GM18517 (cell line): ENCODE measurements around the gene PFKFB1.

Source experiments
- ATAC-seq: cut with Tn5 transposase; IDR thresholded peaks from one replicate; pipeline ENCODE4 v1.9.1; 2021; ENCODE audit warnings: mild to moderate bottlenecking, moderate library complexity; ENCODE audit not compliant: unreplicated experiment

PFKFB1 gene

DNA sequence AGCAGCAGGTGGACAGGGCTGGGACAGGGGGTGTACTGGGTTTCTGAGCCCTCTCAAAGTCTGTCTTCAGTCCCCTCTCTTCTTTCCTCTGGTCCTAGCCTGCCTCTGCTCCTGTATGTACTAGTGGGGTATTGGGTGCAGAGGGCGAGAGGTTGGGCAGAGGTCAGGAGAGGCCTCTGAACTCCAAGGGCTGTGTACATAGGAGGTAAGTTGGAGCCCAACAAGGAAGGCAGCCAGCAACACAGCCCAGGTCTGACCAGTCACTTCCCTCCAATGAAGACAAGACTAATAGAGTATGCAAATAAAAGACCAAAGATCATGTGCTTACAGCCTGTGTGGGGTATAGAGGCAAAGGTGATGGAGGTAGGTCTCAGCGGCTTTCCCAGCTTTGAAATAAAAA, at the start of gene PFKFB1:
Gene PFKFB1 (minus strand): TSS at position 90 of the 400 bp plus-strand sequence. CDS start 181 bp downstream, outside the sequence.
- ATAC-seq, result no peak

- no peak for ATAC-seq
Measured at GRCh38 chrX:55041514-55041913, 47.5 kb upstream of the PFKFB1 start.

DNA sequence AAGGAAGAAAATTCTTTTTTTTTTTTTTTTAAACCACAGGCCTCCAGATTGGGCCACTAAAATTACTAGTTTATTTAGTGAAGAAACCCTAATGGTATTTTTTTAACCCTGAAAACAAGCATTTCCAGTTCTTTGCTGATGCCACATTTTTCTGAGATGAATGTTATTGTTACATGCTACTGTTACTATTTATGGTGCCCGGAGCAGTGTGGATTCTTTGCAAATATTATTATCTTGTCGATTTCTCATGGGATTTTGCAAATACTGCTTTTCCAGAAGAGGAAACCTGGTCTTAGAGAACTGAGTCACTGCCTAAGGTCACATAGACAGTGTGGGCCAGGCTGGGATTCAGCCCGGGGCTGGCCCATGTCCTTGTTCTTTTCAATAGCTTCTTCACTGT, 45.5 kb upstream of the PFKFB1 start:
- no peak for ATAC-seq

- no peak for ATAC-seq
Measured at GRCh38 chrX:55033429-55033828, 39.4 kb upstream of the PFKFB1 start.

DNA sequence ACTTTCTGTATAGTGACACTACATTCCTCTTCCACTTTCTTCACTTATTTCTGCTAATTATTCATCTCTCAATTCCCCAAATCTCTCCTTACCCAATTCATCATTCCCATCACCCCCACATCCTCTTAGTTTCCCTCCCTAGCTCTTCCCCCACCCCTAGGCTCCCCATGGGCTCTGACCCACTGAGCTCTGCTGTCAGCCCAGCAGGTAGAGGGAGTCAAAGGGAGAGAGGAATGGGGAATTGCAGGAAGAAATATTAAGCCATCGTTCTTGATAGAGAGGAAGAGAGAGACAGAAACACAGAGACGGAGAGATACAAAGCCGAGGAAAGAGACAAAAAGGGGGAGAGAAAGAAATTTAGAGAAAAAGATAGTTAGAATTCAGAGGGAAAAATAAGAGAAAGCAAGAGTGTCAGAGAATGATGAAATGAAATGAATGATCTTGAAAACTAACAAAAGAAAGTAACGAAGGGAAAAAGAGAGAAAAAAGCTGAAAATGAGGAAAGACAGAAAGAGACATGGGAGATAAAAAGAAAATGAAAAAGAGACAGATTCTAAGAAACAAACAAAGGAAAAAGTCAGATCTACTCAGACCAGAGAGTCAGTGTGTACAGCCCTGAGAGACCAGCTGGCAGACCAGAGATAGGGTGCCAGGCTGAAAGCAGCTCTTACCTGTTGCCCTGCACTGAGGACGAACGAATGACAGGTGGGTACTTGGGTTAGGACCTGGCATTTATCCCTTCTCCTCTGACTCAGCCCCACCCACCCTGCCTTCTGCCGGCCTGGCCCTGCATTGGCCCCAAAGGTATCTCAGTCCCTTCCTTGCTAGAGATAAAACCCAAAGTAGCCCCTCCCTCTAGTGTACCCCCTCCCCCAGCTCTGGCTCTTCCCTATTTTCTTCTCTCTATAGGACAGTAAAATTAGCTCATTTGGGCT, 36.5 kb upstream of the PFKFB1 start, which contains the start of gene ALAS2:
Gene ALAS2 (minus strand): TSS at position 707 of the 935 bp plus-strand sequence. CDS start 4,977 bp downstream, outside the sequence.
- no peak for ATAC-seq

- no peak for ATAC-seq
Measured at GRCh38 chrX:55029291-55029690, 35.3 kb upstream of the PFKFB1 start.

GRCh38 chrX:55028611-55029010, 34.6 kb upstream of the PFKFB1 start:
- no peak for ATAC-seq

GRCh38 chrX:55028040-55028439, 34.1 kb upstream of the PFKFB1 start:
- no peak for ATAC-seq

GRCh38 chrX:55026840-55027239, 32.9 kb upstream of the PFKFB1 start:
- no peak for ATAC-seq

DNA sequence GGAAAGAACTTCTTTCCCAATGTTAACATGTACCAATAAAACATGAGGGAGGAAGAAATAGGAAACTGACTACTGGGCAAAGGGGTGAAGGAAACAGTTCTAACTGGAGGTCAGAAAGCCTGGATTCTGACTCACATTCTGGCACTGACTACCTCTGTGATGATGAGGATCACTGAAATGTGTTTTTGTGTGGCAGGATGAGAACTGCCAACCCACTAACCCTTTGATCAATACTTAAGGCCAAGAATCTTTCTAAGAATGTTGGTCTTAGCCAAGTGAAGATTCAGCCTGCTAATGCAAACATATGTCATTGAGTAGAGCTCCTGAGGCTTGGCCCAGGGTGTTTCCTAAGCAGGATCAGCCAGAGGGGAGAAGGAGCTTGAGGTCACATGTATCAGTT, 32.2 kb upstream of the PFKFB1 start:
- no peak for ATAC-seq

DNA sequence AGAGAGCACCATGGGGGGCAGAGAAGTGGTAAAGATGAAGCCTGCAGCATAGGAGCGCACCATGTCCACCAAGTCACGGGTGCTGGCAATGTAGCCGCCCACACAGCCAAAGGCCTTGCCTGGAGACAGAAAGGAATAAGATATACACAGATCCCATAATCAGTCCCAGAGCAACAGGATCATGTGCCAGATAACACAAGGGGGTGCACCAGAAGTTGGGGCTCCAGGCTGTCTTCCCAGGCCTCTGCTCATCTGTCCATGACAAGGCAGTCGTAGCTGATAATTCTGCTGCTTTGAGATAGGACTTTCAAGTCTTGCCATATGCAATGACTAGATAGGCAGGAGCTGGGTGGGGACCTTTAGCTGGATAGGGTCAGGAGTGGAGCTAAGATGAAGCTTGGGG, 20.9 kb upstream of the PFKFB1 start:
- no peak for ATAC-seq

GRCh38 chrX:55011294-55011693, 17.3 kb upstream of the PFKFB1 start:
- ATAC-seq, result no peak

GRCh38 chrX:55008571-55009358, 14.8 kb upstream of the PFKFB1 start:
- ATAC-seq, result no peak

GRCh38 chrX:55007656-55008055, 13.7 kb upstream of the PFKFB1 start:
- ATAC-seq, result no peak

DNA sequence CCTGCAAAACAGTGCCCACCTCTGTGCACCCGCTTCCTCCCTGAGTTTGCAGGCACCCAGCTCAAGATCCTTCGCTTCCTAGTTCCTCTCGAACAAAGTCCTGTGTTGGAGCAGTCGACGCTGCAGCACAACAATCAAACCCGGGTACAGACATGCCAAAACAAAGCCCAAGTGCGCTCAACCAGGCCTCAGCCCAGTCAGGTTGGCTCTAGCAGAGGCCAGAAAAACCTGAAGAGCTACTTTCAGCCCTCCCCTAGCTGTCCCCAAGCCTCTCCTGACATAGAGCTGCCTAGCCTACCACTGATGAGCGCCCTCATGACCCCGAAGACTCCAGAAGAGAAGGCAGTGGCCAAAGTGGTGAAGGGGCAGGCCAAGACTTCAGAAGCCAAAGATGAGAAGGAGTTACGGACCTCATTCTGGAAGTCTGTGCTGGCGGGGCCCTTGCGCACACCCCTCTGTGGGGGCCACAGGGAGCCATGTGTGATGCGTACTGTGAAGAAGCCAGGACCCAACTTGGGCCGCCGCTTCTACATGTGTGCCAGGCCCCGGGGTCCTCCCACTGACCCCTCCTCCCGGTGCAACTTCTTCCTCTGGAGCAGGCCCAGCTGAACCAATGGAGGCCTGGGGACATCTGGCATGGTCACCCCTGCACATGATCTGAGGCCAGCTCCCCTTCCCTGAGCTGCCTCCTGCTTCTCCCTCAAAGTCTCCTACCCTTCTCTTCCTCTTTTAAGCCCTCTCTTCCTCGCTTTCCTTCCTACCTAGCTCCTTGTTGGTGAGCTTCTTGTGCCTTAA, 13.0 kb upstream of the PFKFB1 start:
- ATAC-seq, result no peak

- no peak for ATAC-seq
Measured at GRCh38 chrX:55005256-55005655, 11.3 kb upstream of the PFKFB1 start.

DNA sequence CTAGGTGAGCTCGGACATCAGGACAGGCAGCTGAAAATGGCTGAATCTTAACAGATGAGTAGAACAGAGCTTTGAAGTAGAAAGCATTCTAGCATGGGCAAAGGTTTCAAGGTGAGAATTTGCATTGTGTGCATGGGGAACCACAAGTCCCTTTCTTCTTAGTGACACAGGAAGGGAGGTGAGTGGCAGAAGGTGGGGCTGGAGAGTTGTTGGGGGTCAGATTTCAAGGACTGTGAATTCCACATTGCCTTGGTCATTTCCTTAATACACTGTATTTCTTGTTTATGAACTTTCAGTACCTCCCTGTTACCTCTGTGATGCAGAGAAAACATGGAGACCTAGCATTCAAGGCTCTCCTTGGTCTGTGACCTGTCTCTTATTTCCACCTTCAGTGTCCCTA, 10.2 kb upstream of the PFKFB1 start:
- ATAC-seq, result no peak

GRCh38 chrX:54999717-55000598, 6.0 kb upstream of the PFKFB1 start, which contains the start of gene APEX2:
APEX2 (plus strand) TSS chrX:55000363; CDS start chrX:55000423, 60 bp downstream.
- peak; percentile 91 for ATAC-seq

DNA sequence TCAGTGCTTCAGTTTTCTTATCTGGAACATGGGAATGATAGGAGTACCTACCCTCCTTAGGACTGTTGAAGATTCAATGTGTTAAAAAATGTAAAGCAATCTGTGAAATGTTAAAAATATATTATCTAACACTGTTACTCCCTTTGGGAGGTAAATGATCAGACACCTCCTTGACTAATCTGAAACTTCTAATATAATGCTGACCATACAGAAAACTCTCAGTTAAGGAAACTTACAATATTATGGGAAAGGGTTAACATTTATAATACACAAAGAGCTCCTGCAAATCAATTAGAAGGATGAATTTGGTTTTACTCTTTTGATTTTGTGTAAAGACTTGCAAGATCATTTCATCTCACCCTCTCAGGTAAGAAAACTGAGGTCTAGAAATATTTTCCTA, 1.6 kb upstream of the PFKFB1 start:
- ATAC-seq, result no peak
